CD4-positive, alpha-beta T cell treated with Interleukin-12 subunit alpha and Interleukin-12 subunit beta, for 1 hour (primary cell): Measurements from ENCODE around the gene GPRIN3.
"Not testable (repeated sequence)": the region's sequence is repeated elsewhere in the genome, so short reads cannot be mapped to it uniquely, and the experiment has no call there.

Source experiments
- DNase-seq: peaks from one replicate; pipeline ENCODE4 v3.0.0-alpha.2; 2020

GPRIN3 gene

DNA sequence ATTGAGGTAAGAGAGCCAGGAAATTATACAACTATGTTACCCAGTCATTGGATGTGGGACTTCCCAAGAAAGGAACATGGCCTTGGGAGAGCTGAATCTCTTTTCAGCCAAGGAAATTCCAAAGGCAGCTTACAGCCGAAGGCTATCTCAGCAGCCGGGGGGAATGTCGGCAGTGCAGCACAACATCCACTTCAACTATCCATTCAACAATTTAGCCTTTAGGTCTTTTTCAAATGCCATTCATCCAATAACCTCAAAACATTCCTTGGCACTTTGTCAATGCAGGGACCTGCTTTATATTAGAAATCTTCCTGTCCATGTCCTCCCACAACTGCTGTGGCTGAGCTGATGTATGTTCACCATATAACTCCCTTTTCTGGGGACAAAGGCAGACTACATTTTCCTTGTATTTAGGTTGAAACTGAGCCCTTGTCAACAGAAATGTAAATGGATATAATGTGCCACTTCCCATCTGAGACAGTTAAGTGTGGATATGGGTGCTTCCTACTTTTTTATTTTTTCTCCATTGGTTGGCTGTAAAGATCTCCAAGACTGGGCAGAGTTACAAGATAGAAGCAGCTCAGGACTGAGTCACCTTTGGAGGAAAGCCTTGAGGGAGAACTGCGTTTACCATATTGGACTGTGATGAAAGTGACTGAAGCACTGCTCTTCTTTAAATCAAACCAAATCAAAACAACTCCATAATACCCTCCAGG, 94.8 kb downstream of the GPRIN3 start:
- no peak for DNase-seq

DNA sequence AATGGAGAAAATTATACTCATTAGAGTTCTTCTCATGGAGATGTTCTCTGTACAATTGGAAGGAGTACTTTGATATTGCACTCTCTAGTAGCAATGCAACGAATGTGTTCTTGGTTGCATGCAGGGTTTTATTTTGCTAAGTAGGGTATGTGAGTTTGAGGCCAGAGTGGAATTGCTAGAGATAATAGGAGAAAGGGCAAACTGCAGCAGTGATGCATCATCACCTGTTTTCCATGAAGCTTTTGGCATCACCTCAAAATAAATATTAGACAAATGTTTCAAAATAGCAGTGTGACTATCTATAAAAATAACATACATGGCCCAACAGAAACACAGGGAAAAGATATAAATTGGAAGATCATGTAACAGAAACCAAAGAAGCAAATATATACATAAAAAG, 103.0 kb downstream of the GPRIN3 start:
- DNase-seq, result no peak

DNA sequence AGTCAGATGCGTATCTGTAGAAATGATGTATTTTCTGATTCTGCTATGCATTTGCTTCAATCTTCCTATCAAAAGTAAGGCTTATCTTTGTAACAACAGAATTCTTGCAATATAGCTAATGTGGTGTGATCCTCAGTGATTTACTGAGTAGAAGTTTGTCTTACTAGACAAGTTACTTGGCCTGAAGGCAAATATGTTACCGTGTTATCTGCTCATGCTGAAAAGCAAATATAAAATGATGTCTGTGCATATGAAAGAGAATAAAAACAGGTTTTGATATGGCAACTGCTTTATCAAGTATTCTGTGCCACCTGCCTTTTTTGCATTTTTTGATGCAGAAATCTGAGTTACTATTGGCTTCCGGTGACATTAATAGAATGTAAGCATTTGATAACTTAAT, 103.7 kb downstream of the GPRIN3 start:
- DNase-seq, result no peak

DNA sequence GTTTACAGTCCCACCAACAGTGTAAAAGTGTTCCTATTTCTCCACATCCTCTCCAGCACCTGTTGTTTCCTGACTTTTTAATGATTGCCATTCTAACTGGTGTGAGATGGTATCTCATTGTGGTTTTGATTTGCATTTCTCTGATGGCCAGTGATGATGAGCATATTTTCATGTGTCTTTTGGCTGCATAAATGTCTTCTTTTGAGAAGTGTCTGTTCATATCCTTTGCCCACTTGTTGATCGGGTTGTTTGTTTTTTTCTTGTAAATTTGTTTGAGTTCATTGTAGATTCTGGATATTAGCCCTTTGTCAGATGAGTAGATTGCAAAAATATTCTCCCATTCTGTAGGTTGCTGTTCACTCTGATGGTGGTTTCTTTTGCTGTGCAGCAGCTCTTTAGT, 108.2 kb downstream of the GPRIN3 start:
- not testable (repeated sequence) for DNase-seq

DNA sequence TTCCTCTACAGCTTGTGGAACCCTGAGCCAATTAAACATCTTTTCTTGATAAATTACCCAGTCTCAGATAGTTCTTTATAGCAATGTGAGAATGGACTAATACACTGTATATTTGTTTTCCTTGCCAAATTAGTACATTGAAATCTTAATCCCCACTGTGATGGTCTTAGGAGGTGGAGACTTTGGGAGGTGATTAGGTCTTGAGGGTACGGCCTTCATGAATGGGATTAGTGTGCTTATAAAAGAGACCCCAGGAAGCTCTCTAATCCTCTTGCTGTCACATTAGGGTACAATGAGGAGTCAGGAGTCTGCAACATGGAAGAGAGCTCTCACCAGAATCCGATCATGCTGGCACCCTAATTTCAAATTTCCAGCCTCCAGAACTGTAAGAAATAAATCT, 109.7 kb downstream of the GPRIN3 start:
- no peak for DNase-seq

DNA sequence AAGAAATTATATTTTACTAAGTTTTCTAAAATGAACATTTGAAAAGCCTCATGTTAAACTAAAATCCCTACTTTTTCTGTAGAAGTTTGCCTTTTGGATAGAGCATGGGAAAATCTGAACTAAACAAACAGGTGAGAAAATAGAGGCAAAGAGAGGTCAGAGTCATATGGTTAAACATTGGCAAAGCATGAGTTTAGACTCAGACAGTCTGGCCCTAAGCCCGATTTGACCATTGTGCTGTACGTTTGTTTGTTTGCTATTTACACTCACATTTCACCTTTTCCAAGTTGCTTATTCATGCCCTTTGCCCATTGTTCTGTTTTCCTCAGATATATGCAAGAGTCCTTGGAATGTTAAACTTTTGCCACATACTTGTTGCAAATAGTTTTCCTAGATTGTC, 110.9 kb downstream of the GPRIN3 start:
- no peak for DNase-seq

DNA sequence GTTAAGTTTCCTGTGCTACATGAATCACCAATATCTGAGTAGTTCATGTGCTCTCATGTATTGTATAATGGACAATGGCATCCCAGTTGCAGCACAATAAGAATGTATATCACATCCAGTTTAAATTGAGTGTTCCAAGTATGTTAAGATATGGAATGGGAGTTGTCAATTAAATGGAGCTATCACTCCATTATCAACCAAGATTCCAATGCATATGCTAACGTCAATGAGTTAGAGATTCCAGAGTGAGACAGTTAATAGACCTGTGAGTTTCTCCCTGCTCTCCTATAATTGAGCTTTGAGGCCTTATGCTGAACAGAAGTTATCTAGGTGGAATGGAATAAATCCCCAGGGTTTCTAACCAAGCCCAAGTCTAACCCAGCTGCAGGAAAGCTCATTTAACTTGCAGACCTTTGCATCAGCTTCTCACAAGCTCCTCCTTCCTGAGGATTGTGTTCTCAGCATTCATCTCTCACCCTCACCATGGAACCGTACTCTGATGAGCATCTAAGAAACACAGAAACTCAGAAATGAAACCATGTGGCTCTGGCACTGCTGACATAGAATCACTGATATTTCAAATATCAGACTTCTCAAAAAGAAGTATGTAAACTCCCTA, 111.4 kb downstream of the GPRIN3 start:
- no peak for DNase-seq

DNA sequence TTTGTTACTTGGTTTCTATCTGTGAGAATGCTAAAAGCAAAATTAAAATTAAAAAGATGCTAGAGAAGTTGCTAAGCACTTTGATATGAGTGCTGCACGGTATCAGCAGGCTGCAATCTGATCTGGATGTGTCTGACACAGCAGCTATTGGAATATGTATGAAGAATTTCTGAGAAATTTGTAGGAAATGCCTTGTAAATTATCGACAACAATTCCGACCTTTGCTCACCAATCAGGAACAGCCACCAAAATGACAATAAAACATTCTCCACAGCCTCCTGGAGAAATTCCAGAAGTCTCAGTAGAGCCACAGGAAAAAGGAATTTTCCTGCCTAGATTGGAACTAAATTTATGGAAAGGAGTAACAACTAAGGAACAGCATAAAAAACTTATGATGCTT, 113.8 kb downstream of the GPRIN3 start:
- no peak for DNase-seq
